T-helper 1 cell treated with Interleukin-12 subunit alpha and Interleukin-12 subunit beta and Interleukin-4 antibody, amounts not matched to agents 30 μg/mL and 1 μg/mL, for 36 hours (primary cell): ENCODE data around the gene HPDL.
"Not testable (repeated sequence)": the region's sequence is repeated elsewhere in the genome, so short reads cannot be mapped to it uniquely, and the experiment has no call there.

ENCODE experiments used
- H3K27ac Mint-ChIP-seq: one replicate; pipeline ENCODE4 v1.8.0; 2021; ENCODE audit warnings: mild to moderate bottlenecking, mixed read lengths
- H3K27me3 Mint-ChIP-seq: one replicate; pipeline ENCODE4 v1.8.0; 2021; ENCODE audit warnings: low read depth, mixed read lengths
- H3K36me3 Mint-ChIP-seq: one replicate; pipeline ENCODE4 v1.8.0; 2021; ENCODE audit warnings: low read depth, mixed read lengths
- H3K4me1 Mint-ChIP-seq: one replicate; pipeline ENCODE4 v1.8.0; 2021; ENCODE audit warnings: low read depth, mixed read lengths
- H3K4me3 Mint-ChIP-seq: one replicate; pipeline ENCODE4 v1.8.0; 2021; ENCODE audit warnings: mild to moderate bottlenecking, moderate library complexity, mixed read lengths
- H3K9me3 Mint-ChIP-seq: one replicate; pipeline ENCODE4 v1.8.0; 2021; ENCODE audit warnings: mixed read lengths

The HPDL gene

GRCh38 chr1:45326627-45327623 lies at the start of gene HPDL:
TSS of gene HPDL (plus strand) at chr1:45326895. CDS start at chr1:45327149, 254 bp downstream.
- Mint-ChIP-seq H3K27me3 (no peaks in the 10 kb centered on the region), H3K4me3 (peak within 1 kb of the TSS; percentile 80), H3K9me3 (no peaks in the 10 kb centered on the region), H3K36me3 (no peaks in the 10 kb centered on the region), H3K4me1 (peaks cover 13% of the 10 kb centered on the region), H3K27ac (peak within 1 kb of the TSS; percentile 26)

- Mint-ChIP-seq H3K27me3 (peaks cover 11% of the 10 kb centered on the region), H3K4me1 (no peaks in the 10 kb centered on the region), H3K27ac (no peak overlapping the region), H3K9me3 (peaks cover 2% of the 10 kb centered on the region), H3K4me3 (no peak overlapping the region), H3K36me3 (no peaks in the 10 kb centered on the region)
Observed at GRCh38 chr1:45282351-45282750, 44.3 kb upstream of the HPDL start.

- H3K4me3 Mint-ChIP-seq, H3K4me1 Mint-ChIP-seq, H3K9me3 Mint-ChIP-seq, H3K36me3 Mint-ChIP-seq, H3K27ac Mint-ChIP-seq: not testable (repeated sequence)
- peaks cover 16% of the 10 kb centered on the region for H3K27me3 Mint-ChIP-seq
Observed at GRCh38 chr1:45284858-45285257, 41.8 kb upstream of the HPDL start.

GRCh38 chr1:45286521-45286920 lies 40.2 kb upstream of the HPDL start:
- H3K27ac Mint-ChIP-seq, H3K36me3 Mint-ChIP-seq, H3K4me1 Mint-ChIP-seq, H3K4me3 Mint-ChIP-seq, H3K9me3 Mint-ChIP-seq: not testable (repeated sequence)
- H3K27me3 Mint-ChIP-seq = peaks cover 16% of the 10 kb centered on the region

- not testable (repeated sequence) for H3K4me3 Mint-ChIP-seq, H3K27ac Mint-ChIP-seq, H3K4me1 Mint-ChIP-seq, H3K27me3 Mint-ChIP-seq, H3K9me3 Mint-ChIP-seq, H3K36me3 Mint-ChIP-seq
Observed at GRCh38 chr1:45291002-45291401, 35.7 kb upstream of the HPDL start.

GRCh38 chr1:45291716-45292115 lies 35.0 kb upstream of the HPDL start:
- H3K4me1 Mint-ChIP-seq = no peaks in the 10 kb centered on the region
- H3K4me3 Mint-ChIP-seq = no peak overlapping the region
- no peaks in the 10 kb centered on the region for H3K9me3 Mint-ChIP-seq
- no peak overlapping the region for H3K27ac Mint-ChIP-seq
- H3K27me3 Mint-ChIP-seq = peaks cover 9% of the 10 kb centered on the region
- H3K36me3 Mint-ChIP-seq = no peaks in the 10 kb centered on the region

- H3K27me3 Mint-ChIP-seq = no peaks in the 10 kb centered on the region
- no peak overlapping the region for H3K4me3 Mint-ChIP-seq
- peaks cover 3% of the 10 kb centered on the region for H3K4me1 Mint-ChIP-seq
- H3K27ac Mint-ChIP-seq = no peak overlapping the region
- H3K36me3 Mint-ChIP-seq = no peaks in the 10 kb centered on the region
- no peaks in the 10 kb centered on the region for H3K9me3 Mint-ChIP-seq
Observed at GRCh38 chr1:45297666-45298356, 28.9 kb upstream of the HPDL start.

- no peaks in the 10 kb centered on the region for H3K36me3 Mint-ChIP-seq
- H3K27ac Mint-ChIP-seq = no peak overlapping the region
- no peak overlapping the region for H3K4me3 Mint-ChIP-seq
- no peaks in the 10 kb centered on the region for H3K27me3 Mint-ChIP-seq
- H3K9me3 Mint-ChIP-seq = no peaks in the 10 kb centered on the region
- peaks cover 3% of the 10 kb centered on the region for H3K4me1 Mint-ChIP-seq
Observed at GRCh38 chr1:45299296-45299695, 27.4 kb upstream of the HPDL start.

GRCh38 chr1:45299981-45300668 lies 26.6 kb upstream of the HPDL start:
- no peak overlapping the region for H3K27ac Mint-ChIP-seq
- H3K9me3 Mint-ChIP-seq = no peaks in the 10 kb centered on the region

GRCh38 chr1:45300669-45300997 lies 26.1 kb upstream of the HPDL start:
- H3K36me3 Mint-ChIP-seq = no peaks in the 10 kb centered on the region
- no peak overlapping the region for H3K4me3 Mint-ChIP-seq
- H3K27ac Mint-ChIP-seq = no peak overlapping the region

More at GRCh38 chr1:45299981-45300668, 26.6 kb upstream of the HPDL start:
- H3K27me3 Mint-ChIP-seq = no peaks in the 10 kb centered on the region
- H3K4me1 Mint-ChIP-seq = peaks cover 9% of the 10 kb centered on the region
- no peaks in the 10 kb centered on the region for H3K36me3 Mint-ChIP-seq
- no peak overlapping the region for H3K4me3 Mint-ChIP-seq

GRCh38 chr1:45302505-45303150 lies 24.1 kb upstream of the HPDL start:
- peaks cover 21% of the 10 kb centered on the region for H3K4me1 Mint-ChIP-seq
- H3K36me3 Mint-ChIP-seq = no peaks in the 10 kb centered on the region
- peak overlapping the region; percentile 62 for H3K4me3 Mint-ChIP-seq
- H3K27ac Mint-ChIP-seq = peak overlapping the region; percentile 47
- H3K9me3 Mint-ChIP-seq = no peaks in the 10 kb centered on the region
- H3K27me3 Mint-ChIP-seq = no peaks in the 10 kb centered on the region

More at GRCh38 chr1:45300669-45300997, 26.1 kb upstream of the HPDL start:
- Mint-ChIP-seq H3K27me3 (no peaks in the 10 kb centered on the region), H3K4me1 (peaks cover 12% of the 10 kb centered on the region), H3K9me3 (no peaks in the 10 kb centered on the region)

GRCh38 chr1:45303520-45304310 lies 23.0 kb upstream of the HPDL start:
- H3K9me3 Mint-ChIP-seq = no peaks in the 10 kb centered on the region
- H3K4me3 Mint-ChIP-seq = peak overlapping the region; percentile 84
- no peaks in the 10 kb centered on the region for H3K36me3 Mint-ChIP-seq
- no peaks in the 10 kb centered on the region for H3K27me3 Mint-ChIP-seq
- H3K27ac Mint-ChIP-seq = peak overlapping the region; percentile 89
- H3K4me1 Mint-ChIP-seq = peaks cover 21% of the 10 kb centered on the region

- Mint-ChIP-seq H3K4me1 (peaks cover 21% of the 10 kb centered on the region), H3K9me3 (no peaks in the 10 kb centered on the region), H3K36me3 (no peaks in the 10 kb centered on the region), H3K4me3 (peak overlapping the region; percentile 84), H3K27me3 (no peaks in the 10 kb centered on the region), H3K27ac (peak overlapping the region; percentile 89)
Observed at GRCh38 chr1:45304311-45305081, 22.2 kb upstream of the HPDL start.
